ENCODE results near the gene DEK.

Gene DEK

GRCh38 chr6:18186540-18187250 lies 77.6 kb downstream of the DEK start:
- no peak for DNase-seq (ENCODE audit: low spot score)
- TF ChIP-seq, protein P1, sequence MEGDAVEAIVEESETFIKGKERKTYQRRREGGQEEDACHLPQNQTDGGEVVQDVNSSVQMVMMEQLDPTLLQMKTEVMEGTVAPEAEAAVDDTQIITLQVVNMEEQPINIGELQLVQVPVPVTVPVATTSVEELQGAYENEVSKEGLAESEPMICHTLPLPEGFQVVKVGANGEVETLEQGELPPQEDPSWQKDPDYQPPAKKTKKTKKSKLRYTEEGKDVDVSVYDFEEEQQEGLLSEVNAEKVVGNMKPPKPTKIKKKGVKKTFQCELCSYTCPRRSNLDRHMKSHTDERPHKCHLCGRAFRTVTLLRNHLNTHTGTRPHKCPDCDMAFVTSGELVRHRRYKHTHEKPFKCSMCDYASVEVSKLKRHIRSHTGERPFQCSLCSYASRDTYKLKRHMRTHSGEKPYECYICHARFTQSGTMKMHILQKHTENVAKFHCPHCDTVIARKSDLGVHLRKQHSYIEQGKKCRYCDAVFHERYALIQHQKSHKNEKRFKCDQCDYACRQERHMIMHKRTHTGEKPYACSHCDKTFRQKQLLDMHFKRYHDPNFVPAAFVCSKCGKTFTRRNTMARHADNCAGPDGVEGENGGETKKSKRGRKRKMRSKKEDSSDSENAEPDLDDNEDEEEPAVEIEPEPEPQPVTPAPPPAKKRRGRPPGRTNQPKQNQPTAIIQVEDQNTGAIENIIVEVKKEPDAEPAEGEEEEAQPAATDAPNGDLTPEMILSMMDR (IDR thresholded peaks at IDR 0.05; ENCODE audit: extremely low read depth, insufficient read depth, missing control alignments): no peak
- in situ Hi-C loops (cut with MboI; ENCODE audit: low pct_unique_long_range_greater_than_20kb, low sequenced_read_pairs, unreplicated experiment): no loop called here

DNA sequence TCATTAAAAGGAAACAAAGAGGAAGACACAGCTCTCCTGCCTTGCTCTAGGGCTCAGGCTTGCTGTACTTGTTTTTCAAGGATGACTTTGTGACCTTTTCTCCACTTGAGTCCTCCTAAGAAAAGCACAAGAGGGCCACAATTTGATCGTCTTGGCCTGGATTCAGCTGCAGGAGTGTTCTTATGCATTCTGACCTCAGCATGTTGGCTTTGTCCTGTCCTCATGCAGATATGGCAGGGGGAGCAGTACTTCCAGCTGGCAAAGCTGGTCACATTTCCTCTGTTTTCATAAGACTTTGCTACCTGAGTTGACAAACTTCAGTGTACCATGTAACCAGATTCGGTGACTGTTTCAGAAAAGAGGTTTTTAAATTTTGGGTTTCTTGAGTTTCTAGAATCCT lies 78.3 kb downstream of the DEK start:
- in situ Hi-C loops (cut with MboI; ENCODE audit: low pct_unique_long_range_greater_than_20kb, low sequenced_read_pairs, unreplicated experiment): no loop called here
- TF ChIP-seq, protein P1 (IDR thresholded peaks at IDR 0.05; ENCODE audit: extremely low read depth, insufficient read depth, missing control alignments): no peak
- no peak for DNase-seq (ENCODE audit: low spot score)

- in situ Hi-C loops (cut with MboI; ENCODE audit: low pct_unique_long_range_greater_than_20kb, low sequenced_read_pairs, unreplicated experiment): no loop called here
- DNase-seq (ENCODE audit: low spot score): no peak
- TF ChIP-seq, protein P1 (IDR thresholded peaks at IDR 0.05; ENCODE audit: extremely low read depth, insufficient read depth, missing control alignments): no peak
These were observed 78.7 kb downstream of the DEK start for GRCh38 chr6:18185624-18186023.

DNA sequence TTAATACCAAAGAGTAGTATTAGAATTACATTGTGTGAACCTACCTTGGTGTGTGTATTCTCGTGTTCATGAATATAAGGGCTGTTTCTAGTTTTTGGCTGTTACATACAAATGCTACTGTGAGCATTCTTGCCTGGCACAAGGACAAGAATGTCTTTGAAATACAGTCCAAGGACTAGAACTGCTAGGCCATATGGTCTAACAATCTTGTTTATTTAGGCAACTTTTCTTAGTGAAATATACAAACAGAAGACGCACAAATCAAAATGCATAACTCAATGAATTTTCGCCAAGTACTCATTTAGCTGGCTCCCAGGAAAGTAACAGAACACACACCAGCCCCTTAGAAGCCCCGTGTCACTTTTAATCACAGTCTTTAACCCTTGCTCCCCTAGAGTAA lies 80.6 kb downstream of the DEK start:
- TF ChIP-seq, protein P1 (IDR thresholded peaks at IDR 0.05; ENCODE audit: extremely low read depth, insufficient read depth, missing control alignments): no peak
- in situ Hi-C loops (cut with MboI; ENCODE audit: low pct_unique_long_range_greater_than_20kb, low sequenced_read_pairs, unreplicated experiment): no loop called here
- DNase-seq (ENCODE audit: low spot score): no peak

GRCh38 chr6:18182568-18182967 lies 81.8 kb downstream of the DEK start:
- no peak for DNase-seq (ENCODE audit: low spot score)
- in situ Hi-C loops (cut with MboI; ENCODE audit: low pct_unique_long_range_greater_than_20kb, low sequenced_read_pairs, unreplicated experiment): no loop called here
- TF ChIP-seq, protein P1 (IDR thresholded peaks at IDR 0.05; ENCODE audit: extremely low read depth, insufficient read depth, missing control alignments): no peak

DNA sequence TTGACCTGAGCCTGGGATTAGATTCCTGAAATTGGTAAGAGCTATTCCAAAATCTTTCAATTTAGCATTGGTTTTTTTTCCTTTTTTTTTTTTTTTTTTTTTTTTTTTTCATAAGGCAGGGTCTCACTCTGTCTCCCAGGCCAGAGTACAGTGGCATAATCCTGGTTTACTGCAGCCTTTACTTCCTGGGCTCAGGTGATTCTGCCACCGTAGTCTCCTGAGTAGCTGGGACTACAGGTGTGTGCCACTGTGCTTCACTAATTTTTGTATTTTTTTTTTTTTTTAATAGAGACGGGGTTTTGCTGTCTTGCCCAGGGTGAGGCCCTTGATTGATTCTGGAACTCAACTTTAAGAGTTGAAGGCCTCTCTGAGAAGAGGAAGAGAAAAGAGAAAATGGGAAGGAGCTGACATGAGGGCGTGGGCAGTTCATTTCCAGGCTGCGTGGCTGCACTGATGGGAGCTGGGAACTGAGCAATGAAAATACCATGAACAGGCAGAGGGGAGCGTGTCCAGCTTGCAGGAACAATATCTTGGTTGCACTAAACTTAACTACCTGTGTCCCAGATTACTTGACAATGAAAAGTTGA lies 84.5 kb downstream of the DEK start:
- TF ChIP-seq, protein P1 (IDR thresholded peaks at IDR 0.05; ENCODE audit: extremely low read depth, insufficient read depth, missing control alignments): no peak
- no peak for DNase-seq (ENCODE audit: low spot score)
- in situ Hi-C loops (cut with MboI; ENCODE audit: low pct_unique_long_range_greater_than_20kb, low sequenced_read_pairs, unreplicated experiment): no loop called here
